Measurements from ENCODE around the gene GALNS. TPM values are rescaled to one million over a fixed set of nuclear protein-coding genes. Genes with fewer than 3 reads are reported as not detected.

Gene GALNS
- polyA plus RNA-seq, 1 experiment, result 11.6 TPM

GRCh38 chr16:88884569-88885271 is 28.0 kb upstream of the GALNS start:
- ChIA-PET CTCF (no interaction called here), POLR2A (no interaction called here)
- H3K9me3 ChIP-seq (ENCODE audit: control insufficient read depth, insufficient read depth, low read length), result peaks cover 43% of the 10 kb centered on the region
- H3K4me3 ChIP-seq (ENCODE audit: low read depth, low read length), result no peak overlapping the region
- no peak for DNase-seq (ENCODE audit: low read depth, low spot score)
- TF ChIP-seq, protein P1, sequence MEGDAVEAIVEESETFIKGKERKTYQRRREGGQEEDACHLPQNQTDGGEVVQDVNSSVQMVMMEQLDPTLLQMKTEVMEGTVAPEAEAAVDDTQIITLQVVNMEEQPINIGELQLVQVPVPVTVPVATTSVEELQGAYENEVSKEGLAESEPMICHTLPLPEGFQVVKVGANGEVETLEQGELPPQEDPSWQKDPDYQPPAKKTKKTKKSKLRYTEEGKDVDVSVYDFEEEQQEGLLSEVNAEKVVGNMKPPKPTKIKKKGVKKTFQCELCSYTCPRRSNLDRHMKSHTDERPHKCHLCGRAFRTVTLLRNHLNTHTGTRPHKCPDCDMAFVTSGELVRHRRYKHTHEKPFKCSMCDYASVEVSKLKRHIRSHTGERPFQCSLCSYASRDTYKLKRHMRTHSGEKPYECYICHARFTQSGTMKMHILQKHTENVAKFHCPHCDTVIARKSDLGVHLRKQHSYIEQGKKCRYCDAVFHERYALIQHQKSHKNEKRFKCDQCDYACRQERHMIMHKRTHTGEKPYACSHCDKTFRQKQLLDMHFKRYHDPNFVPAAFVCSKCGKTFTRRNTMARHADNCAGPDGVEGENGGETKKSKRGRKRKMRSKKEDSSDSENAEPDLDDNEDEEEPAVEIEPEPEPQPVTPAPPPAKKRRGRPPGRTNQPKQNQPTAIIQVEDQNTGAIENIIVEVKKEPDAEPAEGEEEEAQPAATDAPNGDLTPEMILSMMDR (IDR thresholded peaks at IDR 0.05; ENCODE audit: low read depth, low read length), result no peak
- no peak overlapping the region for H3K27ac ChIP-seq (ENCODE audit: low read depth, low read length)
- H3K27me3 ChIP-seq (ENCODE audit: control insufficient read depth, insufficient read depth, low read length), result peaks cover 17% of the 10 kb centered on the region

- peaks cover 37% of the 10 kb centered on the region for H3K9me3 ChIP-seq (ENCODE audit: control insufficient read depth, insufficient read depth, low read length)
- POLR2A ChIA-PET, result no interaction called here
- H3K27me3 ChIP-seq (ENCODE audit: control insufficient read depth, insufficient read depth, low read length), result peaks cover 23% of the 10 kb centered on the region
- CTCF ChIA-PET, result no interaction called here
- TF ChIP-seq, protein P1 (IDR thresholded peaks at IDR 0.05; ENCODE audit: low read depth, low read length), result no peak
- no peak overlapping the region for H3K27ac ChIP-seq (ENCODE audit: low read depth, low read length)
- no peak overlapping the region for H3K4me3 ChIP-seq (ENCODE audit: low read depth, low read length)
- DNase-seq (ENCODE audit: low read depth, low spot score), result no peak
These were observed 27.2 kb upstream of the GALNS start for GRCh38 chr16:88883946-88884345.

- Histone ChIP-seq H3K27ac (ENCODE audit: low read depth, low read length) (no peak overlapping the region), H3K4me3 (ENCODE audit: low read depth, low read length) (no peak overlapping the region), H3K9me3 (ENCODE audit: control insufficient read depth, insufficient read depth, low read length) (peaks cover 32% of the 10 kb centered on the region), H3K27me3 (ENCODE audit: control insufficient read depth, insufficient read depth, low read length) (peaks cover 26% of the 10 kb centered on the region)
- DNase-seq (ENCODE audit: low read depth, low spot score), result no peak
- ChIA-PET POLR2A (no interaction called here), CTCF (no interaction called here)
- TF ChIP-seq, protein P1 (IDR thresholded peaks at IDR 0.05; ENCODE audit: low read depth, low read length), result no peak
These were observed 26.6 kb upstream of the GALNS start for GRCh38 chr16:88883117-88883895.

DNA sequence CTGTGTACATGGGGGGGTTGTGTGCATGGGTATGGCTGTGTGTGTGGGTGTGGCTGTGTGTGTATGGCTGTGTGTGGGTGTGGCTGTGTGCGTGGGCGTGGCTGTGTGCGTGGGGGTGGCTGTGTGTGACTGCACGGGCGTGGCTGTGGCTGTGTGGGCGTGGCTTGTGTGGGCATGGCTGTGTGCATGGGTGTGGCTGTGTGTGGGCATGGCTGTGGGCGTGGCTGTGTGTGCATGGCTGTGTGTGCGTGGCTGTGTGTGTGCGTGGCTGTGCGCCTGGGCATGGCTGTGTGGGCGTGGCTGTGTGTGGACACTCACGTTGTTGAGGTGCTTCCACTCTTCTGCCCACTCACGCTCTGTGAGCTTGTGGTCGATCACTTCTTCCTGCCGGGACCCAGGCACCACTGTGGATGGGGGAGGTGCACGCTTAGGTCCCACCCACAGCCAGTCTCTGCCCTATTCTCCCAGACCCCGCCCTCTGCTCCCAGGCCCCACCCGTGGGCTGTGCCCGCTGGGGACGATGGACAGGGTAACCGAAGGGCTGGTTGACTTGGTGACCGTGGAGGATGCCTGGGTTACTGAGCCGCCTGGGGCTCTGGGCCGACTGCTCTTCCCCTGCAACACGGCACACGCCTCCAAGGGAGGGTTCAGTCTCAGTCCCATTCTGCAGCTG is 25.7 kb upstream of the GALNS start:
- ChIA-PET CTCF (no interaction called here), POLR2A (no interaction called here)
- DNase-seq (ENCODE audit: low read depth, low spot score), result no peak
- no peak overlapping the region for H3K4me3 ChIP-seq (ENCODE audit: low read depth, low read length)
- H3K27me3 ChIP-seq (ENCODE audit: control insufficient read depth, insufficient read depth, low read length), result peaks cover 31% of the 10 kb centered on the region
- peaks cover 32% of the 10 kb centered on the region for H3K9me3 ChIP-seq (ENCODE audit: control insufficient read depth, insufficient read depth, low read length)
- no peak overlapping the region for H3K27ac ChIP-seq (ENCODE audit: low read depth, low read length)
- TF ChIP-seq, protein P1 (IDR thresholded peaks at IDR 0.05; ENCODE audit: low read depth, low read length), result no peak

Data from AG04450 (cell line).